HG02870 (cell line): ENCODE results near the gene FYN.
A peak's percentile ranks its signal among the peaks of the same experiment; 100 is the strongest.

Source experiments
- ATAC-seq: cut with Tn5 transposase; IDR thresholded peaks from one replicate; pipeline ENCODE4 v1.9.1; 2021; ENCODE audit warnings: mild to moderate bottlenecking, moderate library complexity; ENCODE audit not compliant: unreplicated experiment

The FYN gene

DNA sequence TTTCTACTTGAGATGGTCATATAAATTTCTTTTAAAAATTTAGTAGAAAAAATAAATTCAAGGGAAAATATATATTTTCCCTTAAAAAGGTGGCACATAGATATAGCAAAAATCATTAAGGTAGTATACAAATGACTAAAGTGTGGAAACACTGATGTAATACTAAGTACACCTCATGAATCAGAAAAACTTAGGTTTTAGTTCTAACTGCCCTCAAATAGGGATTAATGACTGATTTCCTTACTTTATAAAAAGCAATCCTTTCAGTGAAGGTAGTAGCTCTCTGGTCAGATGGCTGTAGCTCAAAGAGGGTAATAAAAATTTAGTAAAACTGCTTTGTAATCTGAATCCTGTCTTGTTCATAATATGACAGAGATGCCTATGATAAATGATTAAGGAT, 63.5 kb downstream of the FYN start:
- ATAC-seq, result no peak

DNA sequence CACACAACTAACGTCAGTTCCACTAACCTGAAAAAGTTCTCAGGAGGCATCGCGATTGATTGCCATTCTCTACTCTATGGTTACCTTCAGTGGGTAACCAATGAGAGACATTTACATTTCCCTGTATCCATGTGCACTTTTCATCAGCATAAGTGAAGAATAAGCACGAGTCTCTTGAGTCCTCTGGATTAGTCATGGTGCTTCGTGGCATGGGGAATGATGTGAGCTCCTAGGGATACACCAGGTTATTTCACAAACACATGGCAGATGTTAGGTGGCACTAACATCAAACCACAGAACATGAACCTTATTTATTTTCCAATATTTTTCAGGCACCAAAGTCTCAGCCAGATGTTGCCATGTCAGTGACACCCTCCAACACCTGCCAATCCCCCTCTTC, 64.0 kb downstream of the FYN start:
- no peak for ATAC-seq

DNA sequence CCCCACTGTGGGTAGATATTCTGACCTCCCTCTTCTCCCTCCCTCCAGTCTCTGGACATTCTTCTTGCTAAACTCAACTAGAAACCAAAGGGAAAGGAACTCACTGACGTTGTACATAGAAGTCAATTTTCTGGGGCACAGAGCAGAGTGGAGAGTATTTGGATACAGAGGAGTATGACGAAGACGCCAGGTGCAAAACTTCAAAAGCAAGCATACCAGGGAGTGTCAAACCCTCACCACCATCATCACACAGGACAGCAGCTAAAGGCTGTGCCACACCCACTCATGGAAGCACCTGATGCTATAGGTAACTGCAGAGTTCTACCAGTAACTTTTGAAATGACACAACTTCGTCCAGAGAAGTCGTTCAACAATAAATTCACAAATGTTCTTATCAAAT, 64.8 kb downstream of the FYN start:
- ATAC-seq, result no peak

DNA sequence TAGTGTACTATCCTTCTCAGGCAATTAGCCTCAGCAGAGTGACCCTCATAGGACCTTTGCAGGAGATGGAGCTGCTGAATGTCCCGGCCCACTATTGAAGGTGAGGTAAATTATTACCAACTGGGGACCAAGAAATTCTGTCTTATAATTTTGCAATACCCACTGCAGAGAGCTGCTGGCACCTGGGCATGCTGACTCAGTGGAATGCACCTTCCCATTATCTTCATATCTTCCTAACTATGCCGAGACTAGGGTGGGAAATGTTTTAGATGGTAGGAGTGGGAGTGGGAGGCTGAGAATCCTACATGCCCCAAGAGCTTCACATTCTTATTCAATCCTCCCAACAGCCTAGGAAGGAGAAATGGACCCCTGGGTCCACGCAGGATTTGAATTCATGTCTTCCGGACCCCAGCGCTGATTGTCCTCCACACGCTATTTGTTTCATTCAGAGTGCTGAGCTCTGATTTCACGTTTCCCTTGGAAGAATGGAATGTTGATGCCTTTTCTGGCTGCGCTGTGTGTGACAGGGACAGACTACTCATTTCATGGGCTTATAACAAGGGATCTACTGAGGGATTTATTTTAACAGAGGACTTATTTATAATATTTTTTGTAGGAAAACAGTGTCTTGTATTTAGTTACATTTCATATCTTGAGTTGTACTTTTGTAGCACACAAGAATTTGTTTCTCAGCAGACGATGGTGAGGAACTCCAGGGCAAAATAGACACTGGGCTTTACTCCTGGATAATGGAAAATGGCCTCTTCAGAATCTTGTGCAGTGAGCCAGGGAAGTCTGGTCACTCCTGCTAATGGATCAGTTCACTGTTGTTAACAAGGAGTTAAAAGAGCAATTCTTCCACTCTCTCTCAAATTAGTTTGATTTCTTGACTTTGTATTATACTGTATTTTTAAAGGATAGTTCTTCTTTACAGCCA, 66.4 kb downstream of the FYN start:
- ATAC-seq, result no peak

DNA sequence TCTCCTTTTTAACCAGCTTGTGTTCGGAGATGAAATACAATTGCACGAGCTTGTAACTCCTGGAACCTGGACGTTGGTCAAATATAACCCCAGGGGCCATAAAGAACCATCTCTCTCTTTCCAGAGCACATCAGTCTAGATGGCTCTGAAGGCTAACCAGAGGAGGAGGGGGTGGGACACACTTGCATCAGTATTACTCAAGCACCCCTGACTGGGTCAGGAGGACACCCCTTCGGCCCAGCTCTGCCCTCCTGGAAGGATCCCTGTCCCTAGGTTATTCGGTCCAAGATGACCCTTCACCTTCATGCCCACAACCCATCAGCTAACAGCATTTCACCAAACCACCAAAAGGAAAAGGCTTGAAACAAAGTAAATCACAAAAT, 67.1 kb downstream of the FYN start:
- ATAC-seq, result no peak

DNA sequence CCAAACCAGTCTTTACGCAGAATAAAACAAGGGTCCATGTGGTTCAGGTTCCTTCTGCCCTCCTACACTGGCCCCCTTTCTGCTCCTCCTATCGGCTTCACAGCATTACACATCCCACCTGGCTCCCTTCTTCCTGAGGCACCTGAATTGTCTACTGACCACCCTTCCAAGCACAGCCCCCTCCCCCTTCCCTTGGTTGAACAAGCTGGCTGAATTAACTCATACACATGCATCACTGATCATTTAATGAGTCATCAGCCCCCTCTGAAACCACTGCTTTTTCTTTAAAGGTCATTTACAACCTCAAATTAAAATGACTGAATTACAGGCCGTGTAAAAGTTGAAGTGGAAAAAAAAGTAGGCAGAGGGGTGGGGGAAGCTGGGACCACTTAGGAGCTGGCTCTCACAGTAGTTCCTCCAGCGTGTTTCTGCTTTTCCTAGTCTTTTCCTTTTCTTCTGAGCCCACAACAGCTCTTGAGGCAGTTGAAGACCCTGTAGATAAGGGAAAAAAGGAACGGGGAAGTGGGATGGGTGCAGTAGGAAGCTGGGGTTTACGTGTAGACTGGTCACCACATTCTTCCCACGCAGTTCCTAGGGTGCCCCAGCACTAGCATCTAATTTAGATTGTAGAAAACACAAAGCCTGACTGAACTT, 67.6 kb downstream of the FYN start:
- ATAC-seq, result peak; percentile 52

DNA sequence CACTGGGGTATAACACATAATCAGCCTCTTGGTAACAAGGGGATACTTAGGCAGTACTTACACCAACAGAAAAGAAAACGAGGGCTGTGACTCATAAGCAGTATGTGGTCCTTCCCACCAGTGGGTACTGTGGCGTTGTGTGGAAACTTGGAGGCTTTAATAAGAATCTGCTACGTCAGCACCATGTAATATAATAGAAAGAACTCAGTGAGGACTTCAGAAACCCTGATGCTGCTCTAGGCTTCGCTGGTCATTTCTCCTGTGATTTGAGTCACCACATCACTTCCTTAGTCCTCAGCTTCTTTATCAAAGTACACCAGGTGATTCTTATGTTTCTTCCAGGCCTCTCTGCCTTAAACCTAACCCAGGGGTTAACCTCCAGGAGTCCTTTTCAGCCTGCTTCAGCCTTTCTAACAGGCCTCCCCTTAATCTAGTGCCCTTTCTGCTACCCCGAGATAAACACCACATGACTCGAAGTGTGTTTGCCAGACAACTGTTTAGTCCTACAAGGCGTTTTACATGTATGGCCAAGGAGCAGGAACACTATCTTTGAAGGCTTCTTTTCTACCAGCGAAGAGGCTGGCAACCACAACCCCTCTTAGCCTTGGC, 68.5 kb downstream of the FYN start:
- ATAC-seq, result peak; percentile 59

DNA sequence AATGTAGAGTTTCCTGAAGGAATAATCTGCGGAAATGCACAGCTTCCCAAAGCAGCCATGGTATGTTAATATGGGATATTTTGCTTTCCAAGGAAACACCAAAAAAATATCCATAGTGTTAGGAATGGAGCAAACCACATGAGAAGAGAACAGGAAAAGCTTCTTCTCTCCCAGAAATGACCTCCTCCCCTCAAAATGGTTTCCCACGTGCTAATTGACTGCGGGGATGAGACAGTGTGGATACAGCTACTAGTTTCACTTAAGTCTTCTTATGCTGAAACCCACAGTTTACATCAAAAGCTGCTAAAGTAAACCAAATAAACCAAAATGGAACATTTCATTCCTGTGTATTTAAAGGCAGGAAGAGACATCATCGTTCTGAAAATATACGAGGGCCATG, 69.4 kb downstream of the FYN start:
- ATAC-seq, result no peak

DNA sequence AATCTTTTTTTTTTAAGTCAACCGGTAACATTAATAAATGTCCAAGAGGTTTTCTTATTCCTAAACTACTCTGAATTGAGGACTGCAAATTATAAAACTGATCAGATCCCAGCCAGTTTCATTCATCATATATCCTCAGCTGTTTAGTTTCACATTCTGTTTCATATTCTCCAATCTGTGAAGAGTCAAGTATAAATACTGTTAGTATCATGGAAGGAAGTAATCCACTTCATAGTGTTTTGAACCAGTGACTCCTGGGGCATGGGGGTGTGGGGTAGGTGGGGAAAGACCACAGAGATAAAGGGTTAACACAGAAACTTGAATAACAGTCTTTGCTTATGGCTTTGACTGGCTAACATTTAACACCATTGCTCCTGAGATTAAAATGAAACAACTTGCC, 69.9 kb downstream of the FYN start:
- no peak for ATAC-seq

DNA sequence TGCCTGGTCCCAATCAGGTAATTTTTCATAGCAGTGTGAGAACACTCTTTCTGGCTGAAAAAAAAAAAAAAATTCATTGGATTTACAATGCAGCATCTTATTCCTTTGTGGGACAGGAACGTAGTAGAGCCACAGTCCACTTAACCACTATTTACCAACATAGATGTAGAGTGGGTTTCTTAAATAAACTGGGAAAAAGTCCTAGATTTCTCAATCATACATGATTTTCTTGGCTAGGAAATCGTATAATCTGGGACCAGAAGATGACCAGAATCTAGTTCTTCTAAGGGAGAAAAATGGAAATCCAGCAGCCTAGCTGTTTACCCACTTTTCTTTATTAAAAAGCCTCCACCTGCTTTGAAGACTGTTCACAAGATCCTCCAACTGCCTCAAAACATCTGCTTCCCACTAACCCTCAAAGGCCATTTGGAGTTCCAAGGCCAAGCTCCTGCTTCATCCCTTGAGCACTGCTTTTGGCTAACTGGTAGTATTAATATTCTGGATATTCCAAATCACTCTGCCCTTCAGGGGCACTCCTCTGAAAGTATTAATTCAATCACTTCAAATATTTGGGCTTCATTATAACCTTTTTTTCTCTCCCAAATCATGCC, 70.4 kb downstream of the FYN start:
- no peak for ATAC-seq

DNA sequence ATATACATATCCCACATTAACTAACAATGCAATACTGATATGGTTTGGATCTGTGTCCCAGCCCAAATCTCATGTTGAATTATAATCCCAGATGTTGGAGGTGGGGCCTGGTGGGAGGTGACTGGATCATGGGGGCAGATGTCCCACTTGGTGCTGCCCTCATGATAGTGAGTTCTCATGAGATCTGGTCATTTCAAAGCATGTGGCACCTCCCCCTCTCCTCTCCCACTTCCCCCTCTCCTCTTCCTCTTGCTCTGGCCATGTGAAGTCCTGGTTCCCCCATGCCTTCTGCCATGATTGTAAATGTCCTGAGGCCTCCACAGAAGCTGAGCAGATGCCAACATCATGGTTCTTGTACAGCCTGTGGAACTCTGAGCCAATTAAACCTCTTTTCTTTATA, 71.2 kb downstream of the FYN start:
- ATAC-seq, result no peak

DNA sequence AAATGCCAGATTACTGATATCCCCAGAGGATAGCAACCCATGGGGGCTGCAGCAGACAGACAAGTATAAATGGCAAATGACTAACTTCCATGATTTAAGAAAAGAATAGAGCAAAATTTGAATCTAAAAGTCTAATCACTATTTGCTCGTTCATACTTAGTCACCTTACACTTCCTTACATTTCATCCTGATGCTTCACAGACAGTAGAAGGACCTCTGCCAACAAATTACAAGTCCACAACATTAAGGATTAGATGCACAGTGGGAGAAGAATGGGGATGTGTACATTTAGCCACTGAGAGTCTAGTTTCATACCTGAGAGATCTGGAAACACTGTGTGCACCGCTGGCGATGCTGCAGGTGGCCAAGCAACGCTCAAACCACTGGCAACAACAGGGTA, 72.4 kb downstream of the FYN start:
- no peak for ATAC-seq

DNA sequence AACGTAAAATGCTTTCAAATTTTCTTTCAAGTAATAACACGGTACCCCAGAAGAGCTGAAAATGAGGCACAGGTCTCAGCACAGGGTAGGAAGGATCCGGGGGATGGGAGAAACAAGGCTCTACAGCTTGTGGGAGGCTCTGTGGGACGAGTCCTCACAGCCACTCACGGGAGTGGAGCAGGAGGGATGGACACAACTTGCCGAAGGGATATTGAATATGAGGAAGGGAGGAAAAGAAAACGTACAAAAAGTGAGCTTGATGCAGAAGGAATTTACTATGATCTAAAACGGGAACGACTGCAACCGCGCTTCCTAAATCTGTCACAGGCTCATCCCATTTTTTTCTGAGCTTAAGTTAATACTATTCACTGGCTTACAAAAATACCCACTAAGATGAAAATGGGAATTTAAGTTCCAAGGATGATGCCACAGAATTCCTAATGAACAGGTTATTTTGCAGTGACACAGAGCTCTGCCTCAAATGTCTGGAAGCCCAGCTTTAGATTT, 72.9 kb downstream of the FYN start:
- no peak for ATAC-seq

DNA sequence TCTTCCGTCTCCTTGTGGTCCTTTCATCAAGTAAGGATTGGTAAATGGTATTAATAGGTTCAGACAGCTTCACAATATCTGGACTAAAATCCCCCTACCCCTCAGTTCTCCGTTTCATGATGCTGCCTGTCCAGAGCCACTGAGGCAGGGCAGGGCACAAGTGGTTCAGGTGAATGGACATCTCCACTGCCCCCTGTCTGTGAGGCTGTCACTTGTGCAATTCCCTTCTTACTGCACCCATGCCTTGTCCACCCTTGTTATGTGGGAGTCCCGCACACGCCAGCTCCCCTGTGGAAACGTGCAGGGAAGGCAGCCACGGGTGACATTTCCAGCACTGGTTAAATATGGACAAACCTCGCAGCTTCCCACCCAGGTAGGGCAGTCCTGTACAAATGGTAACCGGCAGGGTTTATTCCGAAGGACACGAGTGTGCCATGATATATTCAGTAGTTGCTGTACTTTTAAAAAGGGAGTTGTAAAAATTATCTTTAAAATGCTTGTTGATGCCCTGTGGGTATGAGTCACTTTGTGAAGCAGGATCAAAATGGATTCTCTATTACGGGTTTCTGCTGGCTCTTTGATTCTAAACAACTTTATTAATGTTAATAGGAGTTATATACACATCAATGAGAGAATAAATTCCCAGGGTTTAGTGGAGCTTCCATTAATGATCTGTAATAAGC, 73.5 kb downstream of the FYN start:
- no peak for ATAC-seq

DNA sequence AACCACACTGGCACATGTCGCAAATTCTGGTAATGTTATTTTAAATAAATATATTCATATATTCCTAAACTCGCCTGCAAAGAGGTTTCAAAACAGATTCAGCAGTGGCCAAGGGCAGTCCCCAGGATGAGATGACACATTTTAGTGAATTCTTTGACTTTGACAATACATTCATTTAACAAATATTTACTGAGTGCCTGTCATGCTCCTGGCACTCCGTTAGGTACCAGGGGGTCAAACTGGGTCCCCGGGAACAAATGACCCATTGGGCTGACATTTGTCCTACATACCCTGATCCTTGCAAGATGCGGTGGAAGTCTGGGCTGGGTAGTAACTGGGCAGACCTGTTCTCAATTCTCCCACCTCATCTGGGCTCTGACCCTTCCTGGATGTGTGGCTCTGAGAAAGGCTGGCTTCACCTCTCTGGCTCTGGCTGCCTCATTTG, 74.9 kb downstream of the FYN start:
- no peak for ATAC-seq

DNA sequence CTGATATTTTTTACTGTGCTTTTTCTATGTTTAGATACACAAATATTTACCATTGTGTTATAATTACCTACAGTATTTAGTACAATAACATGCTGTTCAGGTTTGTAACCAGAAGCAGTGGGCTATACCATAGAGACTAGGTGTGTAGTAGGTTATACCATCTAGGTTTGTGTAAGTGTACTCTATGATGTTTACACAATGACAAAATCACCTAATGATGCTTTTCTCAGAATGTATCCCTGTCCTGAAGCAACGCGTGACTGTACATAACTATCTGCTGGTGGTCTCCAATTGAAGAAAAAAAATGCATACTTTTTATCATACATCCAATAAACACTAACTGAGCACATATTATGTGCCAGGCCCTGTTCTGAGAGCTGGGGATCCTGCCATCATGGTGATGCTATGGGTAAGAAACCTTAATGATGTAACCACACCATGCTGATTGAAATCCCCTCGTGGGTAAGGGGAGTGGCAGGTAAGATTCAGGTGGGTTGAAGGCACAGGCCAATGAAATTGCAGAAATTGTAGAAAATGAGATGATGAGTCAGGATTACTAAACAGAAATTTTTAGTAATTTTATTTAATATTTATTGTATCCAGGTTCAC, 76.8 kb downstream of the FYN start:
- ATAC-seq, result no peak

DNA sequence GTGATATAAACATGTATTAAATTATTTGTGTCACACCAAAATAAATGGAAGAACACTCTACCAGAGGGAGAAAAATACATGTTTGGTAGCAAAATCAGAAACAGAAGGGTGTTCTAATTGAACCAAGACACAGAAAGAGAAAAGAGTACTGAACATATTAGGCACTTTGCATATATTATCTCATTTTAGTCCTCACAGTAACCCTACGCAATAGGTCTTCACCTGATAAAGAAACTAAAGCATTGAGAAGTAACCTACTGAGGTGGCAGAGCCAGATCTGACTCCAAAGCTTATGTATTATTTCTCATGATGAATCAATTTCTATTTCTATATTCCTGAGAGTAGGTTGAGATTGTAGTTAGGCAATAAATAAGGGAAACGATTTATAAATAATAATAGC, 77.7 kb downstream of the FYN start:
- no peak for ATAC-seq

DNA sequence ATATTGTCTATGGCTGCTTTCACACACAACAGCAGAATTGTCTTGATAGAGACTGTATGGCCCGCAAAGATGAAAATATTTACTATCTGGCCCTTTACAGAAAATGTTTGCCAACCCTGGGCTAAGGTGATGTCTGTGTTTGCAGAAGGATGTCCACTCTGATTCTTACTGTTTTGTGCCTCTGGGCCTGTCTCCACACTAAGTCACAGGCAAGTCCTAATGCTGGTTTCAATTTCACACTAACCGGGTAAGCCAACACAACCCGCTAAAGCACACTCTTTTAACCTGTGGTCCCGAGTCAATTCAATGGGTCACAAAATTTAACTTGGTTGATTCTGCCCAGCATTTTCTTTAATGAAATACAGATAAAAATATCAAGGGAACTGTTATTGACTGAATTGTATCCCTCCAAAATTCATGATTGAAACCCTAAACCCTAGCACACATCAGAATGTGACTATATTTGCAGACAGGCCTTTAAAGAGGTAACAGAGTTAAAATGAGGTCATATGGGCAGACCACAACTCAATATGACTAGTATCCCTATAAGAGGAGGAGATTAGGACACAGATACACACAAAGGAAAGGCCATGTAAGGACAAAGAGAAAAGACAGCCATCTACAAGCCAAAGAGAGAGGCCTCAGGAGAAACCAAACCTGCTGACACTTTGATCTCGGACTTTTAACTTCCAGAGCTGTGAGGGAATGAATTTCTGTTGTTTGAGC, 78.4 kb downstream of the FYN start:
- ATAC-seq, result no peak

DNA sequence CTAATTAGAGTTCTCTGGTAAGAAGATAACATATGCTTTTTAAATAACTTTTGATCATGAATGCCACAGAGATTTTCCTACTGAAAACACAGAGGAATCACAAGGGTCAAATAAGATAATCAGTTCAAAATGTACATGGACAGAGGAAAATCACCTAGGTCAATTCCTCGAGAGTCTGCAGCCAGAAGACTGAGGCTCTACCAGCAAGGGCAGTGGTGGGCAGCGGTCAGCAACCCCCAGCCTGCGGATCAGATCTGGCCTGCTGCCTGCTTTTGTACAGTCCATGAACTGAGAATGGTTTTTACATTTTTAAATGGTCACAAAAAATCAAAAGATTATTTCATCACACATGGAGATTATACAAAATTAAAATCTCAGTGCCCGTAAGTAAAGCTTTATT, 79.0 kb downstream of the FYN start:
- ATAC-seq, result no peak

DNA sequence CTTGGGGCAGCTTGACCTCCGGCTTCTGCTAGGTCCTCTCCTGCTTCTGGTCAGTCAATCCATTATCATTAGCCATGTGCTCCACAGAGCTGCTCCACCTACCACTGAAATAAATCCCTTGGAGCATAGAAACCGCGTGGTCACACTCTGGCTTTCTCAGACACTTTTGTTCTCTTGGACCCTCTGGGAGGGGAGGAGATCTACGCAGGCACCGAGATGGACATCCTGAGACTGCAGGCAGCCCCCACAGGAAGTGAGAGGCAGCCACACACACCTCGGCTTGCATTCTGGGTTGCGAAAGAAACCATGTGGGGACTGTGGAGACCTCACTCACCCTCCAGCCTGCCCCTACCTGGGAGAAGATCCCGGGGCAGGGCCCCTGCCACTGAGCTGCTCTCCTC, 79.5 kb downstream of the FYN start:
- no peak for ATAC-seq
